ENCODE measurements around the gene MRPS31. TPM values are rescaled to one million over a fixed set of nuclear protein-coding genes. Genes with fewer than 3 reads are reported as not detected.

Gene MRPS31
- total RNA-seq, 1 experiment from 2014 or later, result 25.5 TPM

DNA sequence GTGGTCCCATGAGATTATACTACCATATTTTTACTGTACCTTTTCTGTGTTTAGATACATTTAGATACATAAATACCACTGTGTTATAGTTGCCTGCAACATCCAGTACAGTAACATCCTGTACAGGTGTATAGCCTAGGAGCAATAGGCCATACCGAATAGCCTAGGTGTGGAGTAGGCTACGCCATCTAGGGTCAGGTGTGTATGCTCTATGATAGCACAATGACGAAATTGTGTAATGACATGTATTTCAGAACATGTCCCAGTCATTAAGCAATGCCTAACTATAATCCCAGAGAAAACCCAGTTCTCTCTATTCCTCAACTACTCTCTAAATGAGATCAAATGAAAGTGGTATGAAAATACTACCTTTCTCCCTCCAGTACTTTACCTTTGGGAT is 22.3 kb upstream of the MRPS31 start (continued):
- TF ChIP-seq, protein P1, sequence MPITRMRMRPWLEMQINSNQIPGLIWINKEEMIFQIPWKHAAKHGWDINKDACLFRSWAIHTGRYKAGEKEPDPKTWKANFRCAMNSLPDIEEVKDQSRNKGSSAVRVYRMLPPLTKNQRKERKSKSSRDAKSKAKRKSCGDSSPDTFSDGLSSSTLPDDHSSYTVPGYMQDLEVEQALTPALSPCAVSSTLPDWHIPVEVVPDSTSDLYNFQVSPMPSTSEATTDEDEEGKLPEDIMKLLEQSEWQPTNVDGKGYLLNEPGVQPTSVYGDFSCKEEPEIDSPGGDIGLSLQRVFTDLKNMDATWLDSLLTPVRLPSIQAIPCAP (CRISPR knock-in tag; IDR thresholded peaks at IDR 0.05), result no peak
- TF ChIP-seq CTCF (IDR thresholded peaks at IDR 0.05), result no peak
- TF ChIP-seq FOXP4 (CRISPR knock-in tag; IDR thresholded peaks at IDR 0.05), result no peak
- no peak for TF ChIP-seq SP1 (CRISPR knock-in tag; conservative IDR thresholded peaks at IDR 0.05)

DNA sequence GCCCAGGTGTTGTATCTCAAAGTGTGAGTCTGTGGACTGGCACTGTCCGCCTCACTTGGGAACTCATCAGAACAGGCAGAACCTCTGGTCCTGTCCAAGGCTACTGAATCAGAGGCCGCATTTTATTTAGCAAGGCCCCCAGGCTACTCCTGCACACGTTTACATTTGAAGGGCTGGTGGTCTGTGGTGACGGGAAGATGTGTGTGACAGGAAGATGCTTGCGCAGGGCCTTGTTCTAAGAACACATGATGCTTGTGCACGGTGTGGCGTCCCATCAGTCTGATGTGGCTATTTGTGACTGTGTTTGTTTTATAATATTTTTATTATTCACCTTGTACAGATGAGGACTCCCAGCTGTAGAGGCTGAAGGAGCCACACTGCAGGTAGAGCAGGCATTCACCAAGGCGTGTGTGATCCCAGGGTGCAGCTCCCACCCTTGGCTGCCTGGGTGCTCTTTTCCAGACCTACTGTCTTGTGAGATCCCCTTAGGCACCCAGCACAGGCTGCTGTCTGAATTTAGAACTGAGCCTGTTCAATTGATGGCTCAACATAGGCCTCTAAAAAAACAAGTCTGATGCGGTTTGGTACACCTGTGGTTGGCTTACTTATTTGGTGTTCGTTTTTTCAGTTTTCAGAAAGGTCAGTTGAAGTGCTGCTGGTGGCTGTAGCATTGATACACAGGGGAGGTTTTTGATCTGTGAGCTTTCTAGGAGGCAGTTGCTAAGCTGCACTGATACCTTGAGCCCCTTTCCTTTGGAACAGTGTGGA is 21.5 kb upstream of the MRPS31 start:
- DNase-seq (ENCODE audit: low spot score) (no peak), ATAC-seq (no peak)
- CTCF ChIA-PET, result no interaction called here
- POLR2A ChIA-PET, result no interaction called here
- Mint-ChIP-seq H3K27ac (peak overlapping the region; percentile 66; the same call in 1 of the 2 replicates), H3K4me1 (peaks cover 11% of the 10 kb centered on the region), H3K36me3 (peaks cover 3% of the 10 kb centered on the region; the same call in 1 of the 2 replicates), H3K9me3 (no peaks in the 10 kb centered on the region), H3K4me3 (no peak overlapping the region), H3K27me3 (ENCODE audit: low read depth) (no peaks in the 10 kb centered on the region)
- no peak for TF ChIP-seq ZNF416 (CRISPR knock-in tag; IDR thresholded peaks at IDR 0.05)

DNA sequence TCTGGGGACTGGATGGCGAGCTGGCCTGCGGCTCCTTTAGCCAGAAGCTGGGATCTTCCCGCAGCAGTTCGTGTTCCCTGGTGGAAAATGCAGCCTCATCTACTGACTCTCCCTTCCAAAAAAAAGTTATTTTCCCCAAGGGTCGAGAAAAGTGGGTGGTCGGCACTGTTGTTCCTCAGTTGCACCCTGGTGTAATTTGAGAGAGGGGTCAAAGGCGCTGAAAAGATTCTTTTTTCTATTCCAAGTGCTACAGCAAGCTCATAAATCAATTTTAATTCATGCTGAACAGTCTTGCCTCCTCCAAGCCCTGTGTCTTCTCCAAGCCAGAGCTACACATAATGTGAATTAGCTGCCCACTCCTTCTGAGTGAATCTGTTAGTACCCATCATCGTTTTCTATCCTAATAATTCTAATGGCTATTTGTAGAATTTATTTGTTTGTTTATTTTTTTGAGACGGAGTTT is 19.2 kb upstream of the MRPS31 start:
- H3K9me3 Mint-ChIP-seq, result no peaks in the 10 kb centered on the region
- POLR2A ChIA-PET, result interaction anchor here (1.2 kb wide), 2 partner anchors 10 to 18 kb away, joined by 3 to 4 read pairs; no protein-coding TSS in a partner anchor
- CTCF ChIA-PET, result interaction anchor here (1.0 to 4.2 kb wide), 2 partner anchors 12 to 24 kb away, joined by 3 to 36 read pairs; no protein-coding TSS in a partner anchor
- peaks cover 8% of the 10 kb centered on the region for H3K4me1 Mint-ChIP-seq
- DNase-seq (ENCODE audit: low spot score) (no peak), ATAC-seq (no peak)
- H3K27me3 Mint-ChIP-seq (ENCODE audit: low read depth), result no peaks in the 10 kb centered on the region
- no peak overlapping the region for H3K27ac Mint-ChIP-seq
- peak overlapping the region; percentile 74 for H3K4me3 Mint-ChIP-seq
- H3K36me3 Mint-ChIP-seq, result no peaks in the 10 kb centered on the region
- TF ChIP-seq FOXP1 (CRISPR knock-in tag; IDR thresholded peaks at IDR 0.05; ENCODE audit: borderline replicate concordance) (no peak), IRF2 (CRISPR knock-in tag; IDR thresholded peaks at IDR 0.05; ENCODE audit: borderline replicate concordance, low read depth) (no peak), RELA (CRISPR knock-in tag; IDR thresholded peaks at IDR 0.05; ENCODE audit: borderline replicate concordance) (no peak), NFATC4 (CRISPR knock-in tag; IDR thresholded peaks at IDR 0.05) (no peak), RORB (CRISPR knock-in tag; IDR thresholded peaks at IDR 0.05) (no peak), ARID4B (CRISPR knock-in tag; IDR thresholded peaks at IDR 0.05; ENCODE audit: borderline replicate concordance) (no peak)
- TF ChIP-seq, protein P2, sequence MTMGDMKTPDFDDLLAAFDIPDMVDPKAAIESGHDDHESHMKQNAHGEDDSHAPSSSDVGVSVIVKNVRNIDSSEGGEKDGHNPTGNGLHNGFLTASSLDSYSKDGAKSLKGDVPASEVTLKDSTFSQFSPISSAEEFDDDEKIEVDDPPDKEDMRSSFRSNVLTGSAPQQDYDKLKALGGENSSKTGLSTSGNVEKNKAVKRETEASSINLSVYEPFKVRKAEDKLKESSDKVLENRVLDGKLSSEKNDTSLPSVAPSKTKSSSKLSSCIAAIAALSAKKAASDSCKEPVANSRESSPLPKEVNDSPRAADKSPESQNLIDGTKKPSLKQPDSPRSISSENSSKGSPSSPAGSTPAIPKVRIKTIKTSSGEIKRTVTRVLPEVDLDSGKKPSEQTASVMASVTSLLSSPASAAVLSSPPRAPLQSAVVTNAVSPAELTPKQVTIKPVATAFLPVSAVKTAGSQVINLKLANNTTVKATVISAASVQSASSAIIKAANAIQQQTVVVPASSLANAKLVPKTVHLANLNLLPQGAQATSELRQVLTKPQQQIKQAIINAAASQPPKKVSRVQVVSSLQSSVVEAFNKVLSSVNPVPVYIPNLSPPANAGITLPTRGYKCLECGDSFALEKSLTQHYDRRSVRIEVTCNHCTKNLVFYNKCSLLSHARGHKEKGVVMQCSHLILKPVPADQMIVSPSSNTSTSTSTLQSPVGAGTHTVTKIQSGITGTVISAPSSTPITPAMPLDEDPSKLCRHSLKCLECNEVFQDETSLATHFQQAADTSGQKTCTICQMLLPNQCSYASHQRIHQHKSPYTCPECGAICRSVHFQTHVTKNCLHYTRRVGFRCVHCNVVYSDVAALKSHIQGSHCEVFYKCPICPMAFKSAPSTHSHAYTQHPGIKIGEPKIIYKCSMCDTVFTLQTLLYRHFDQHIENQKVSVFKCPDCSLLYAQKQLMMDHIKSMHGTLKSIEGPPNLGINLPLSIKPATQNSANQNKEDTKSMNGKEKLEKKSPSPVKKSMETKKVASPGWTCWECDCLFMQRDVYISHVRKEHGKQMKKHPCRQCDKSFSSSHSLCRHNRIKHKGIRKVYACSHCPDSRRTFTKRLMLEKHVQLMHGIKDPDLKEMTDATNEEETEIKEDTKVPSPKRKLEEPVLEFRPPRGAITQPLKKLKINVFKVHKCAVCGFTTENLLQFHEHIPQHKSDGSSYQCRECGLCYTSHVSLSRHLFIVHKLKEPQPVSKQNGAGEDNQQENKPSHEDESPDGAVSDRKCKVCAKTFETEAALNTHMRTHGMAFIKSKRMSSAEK (CRISPR knock-in tag; IDR thresholded peaks at IDR 0.05; ENCODE audit: borderline replicate concordance), result no peak
- TF ChIP-seq, protein P3, sequence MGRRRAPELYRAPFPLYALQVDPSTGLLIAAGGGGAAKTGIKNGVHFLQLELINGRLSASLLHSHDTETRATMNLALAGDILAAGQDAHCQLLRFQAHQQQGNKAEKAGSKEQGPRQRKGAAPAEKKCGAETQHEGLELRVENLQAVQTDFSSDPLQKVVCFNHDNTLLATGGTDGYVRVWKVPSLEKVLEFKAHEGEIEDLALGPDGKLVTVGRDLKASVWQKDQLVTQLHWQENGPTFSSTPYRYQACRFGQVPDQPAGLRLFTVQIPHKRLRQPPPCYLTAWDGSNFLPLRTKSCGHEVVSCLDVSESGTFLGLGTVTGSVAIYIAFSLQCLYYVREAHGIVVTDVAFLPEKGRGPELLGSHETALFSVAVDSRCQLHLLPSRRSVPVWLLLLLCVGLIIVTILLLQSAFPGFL (CRISPR knock-in tag; IDR thresholded peaks at IDR 0.05; ENCODE audit: borderline replicate concordance), result no peak
- TF ChIP-seq, protein P4, sequence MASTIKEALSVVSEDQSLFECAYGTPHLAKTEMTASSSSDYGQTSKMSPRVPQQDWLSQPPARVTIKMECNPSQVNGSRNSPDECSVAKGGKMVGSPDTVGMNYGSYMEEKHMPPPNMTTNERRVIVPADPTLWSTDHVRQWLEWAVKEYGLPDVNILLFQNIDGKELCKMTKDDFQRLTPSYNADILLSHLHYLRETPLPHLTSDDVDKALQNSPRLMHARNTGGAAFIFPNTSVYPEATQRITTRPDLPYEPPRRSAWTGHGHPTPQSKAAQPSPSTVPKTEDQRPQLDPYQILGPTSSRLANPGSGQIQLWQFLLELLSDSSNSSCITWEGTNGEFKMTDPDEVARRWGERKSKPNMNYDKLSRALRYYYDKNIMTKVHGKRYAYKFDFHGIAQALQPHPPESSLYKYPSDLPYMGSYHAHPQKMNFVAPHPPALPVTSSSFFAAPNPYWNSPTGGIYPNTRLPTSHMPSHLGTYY (CRISPR knock-in tag; IDR thresholded peaks at IDR 0.05), result no peak

Measured in WTC11 (cell line).